Activated T-helper 1 cell treated with Interleukin-2 at 50 U/mL for 16 hours (primary cell): ENCODE results near the gene CKAP2.
"Not testable (repeated sequence)": the region's sequence is repeated elsewhere in the genome, so short reads cannot be mapped to it uniquely, and the experiment has no call there.

Experiments used
- DNase-seq: peaks from one replicate; pipeline ENCODE4 v3.0.0-alpha.2; 2020; ENCODE audit warnings: low read depth

CKAP2 gene, protein sequence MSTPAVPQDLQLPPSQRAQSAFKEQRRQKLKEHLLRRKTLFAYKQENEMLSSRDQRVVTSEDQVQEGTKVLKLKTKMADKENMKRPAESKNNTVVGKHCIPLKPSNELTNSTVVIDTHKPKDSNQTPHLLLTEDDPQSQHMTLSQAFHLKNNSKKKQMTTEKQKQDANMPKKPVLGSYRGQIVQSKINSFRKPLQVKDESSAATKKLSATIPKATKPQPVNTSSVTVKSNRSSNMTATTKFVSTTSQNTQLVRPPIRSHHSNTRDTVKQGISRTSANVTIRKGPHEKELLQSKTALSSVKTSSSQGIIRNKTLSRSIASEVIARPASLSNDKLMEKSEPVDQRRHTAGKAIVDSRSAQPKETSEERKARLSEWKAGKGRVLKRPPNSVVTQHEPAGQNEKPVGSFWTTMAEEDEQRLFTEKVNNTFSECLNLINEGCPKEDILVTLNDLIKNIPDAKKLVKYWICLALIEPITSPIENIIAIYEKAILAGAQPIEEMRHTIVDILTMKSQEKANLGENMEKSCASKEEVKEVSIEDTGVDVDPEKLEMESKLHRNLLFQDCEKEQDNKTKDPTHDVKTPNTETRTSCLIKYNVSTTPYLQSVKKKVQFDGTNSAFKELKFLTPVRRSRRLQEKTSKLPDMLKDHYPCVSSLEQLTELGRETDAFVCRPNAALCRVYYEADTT

DNA sequence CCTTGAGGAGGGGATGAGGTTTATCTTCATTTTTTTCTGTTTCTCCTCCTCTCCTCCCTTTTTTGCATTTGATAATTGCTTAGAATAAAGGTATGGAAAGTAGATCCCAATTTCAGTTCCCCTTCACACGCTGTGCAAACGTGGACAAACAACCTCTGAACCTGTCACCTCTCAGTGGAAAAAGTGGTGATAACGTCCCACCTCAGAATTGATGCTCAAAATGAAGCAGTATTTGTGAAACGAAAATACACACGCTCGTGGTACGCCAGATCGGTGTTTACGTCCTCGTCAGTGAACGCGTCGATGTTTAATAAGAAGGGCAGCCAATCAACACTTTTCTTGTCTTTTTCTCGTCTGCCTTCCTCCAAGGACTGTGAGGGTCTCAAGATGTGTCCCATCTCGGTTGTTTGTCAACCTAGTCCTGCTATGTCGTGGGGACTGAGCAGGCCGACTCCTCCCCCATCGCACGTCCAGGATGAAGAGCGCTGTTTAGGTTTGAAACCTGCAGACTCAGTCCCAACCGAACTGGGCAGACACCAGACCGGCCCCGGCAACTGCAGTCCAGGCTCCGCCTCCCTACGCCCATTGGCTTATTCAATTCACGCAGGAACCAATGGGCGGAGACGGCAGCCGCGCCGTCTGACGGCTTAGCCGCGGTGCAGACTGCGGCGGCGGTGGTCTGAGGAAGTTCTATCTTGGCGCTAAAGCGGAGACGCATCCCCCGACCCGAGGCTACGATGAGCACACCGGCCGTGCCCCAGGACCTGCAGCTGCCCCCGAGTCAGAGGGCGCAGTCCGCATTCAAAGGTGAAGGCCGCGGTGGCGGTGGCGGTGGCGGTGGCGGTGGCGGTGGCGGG lies at the start of gene CKAP2:
Gene CKAP2, plus strand, starts transcription at position 659 of the 857 bp plus-strand sequence. Its CDS starts 79 bp downstream, at position 738.
- DNase-seq, result peak; percentile 86

DNA sequence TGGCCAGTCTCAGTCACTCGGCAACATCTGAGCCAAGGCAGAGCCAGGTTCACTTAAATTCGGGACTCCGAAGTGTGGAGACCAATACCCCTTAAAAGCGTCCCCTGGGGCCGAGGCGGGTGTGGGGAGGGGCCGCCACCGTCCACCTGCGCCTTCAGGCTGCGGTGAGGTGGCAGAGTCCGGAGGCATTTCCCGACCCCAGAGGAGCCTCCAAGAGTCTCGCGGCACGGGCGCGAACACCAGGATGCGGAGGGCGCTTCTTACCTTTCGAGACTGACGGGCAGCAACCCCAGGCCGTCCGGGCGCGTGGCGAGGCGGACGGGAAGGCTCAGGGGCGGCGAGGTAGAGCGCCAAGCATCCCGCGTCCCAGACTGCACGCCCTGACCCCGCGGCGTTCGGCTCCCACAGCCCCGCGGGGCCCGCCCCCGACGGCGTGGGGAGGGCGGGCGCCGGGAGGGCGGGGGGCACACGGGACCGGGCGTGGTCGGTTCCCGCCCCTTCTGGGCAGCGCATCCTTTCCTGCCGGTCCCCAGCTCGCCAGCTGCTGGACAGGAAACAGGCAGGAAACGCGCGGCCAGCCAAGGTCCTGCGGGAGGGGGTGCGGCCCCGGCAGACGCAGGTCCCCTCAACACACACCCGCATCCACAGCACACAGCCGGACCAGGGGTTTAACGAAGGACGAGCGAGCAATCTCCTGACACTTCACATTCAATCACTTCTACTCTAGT lies 49.3 kb upstream of the CKAP2 start, which contains the start of gene THSD1:
Gene THSD1, minus strand, starts transcription at position 406 of the 728 bp plus-strand sequence. CDS start 3,572 bp downstream, outside the sequence.
- DNase-seq, result no peak

DNA sequence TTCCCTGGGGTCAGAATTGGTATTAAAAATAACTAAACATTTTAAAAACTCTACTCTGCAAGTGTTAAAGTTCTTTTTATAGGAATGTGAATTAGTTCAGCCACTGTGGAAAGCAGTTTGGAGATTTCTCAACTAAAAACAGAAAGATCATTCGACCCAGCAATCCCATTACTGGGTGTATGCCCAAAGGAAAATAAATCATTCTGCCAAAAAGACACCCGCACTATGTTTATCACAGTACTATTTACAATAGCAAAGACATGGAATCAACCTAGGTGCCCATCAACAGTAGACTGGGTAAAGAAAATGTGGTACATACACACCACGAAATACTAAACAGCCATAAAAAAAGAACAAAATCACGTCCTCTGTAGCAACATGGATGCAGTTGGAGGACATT lies 48.6 kb upstream of the CKAP2 start:
- DNase-seq, result no peak

DNA sequence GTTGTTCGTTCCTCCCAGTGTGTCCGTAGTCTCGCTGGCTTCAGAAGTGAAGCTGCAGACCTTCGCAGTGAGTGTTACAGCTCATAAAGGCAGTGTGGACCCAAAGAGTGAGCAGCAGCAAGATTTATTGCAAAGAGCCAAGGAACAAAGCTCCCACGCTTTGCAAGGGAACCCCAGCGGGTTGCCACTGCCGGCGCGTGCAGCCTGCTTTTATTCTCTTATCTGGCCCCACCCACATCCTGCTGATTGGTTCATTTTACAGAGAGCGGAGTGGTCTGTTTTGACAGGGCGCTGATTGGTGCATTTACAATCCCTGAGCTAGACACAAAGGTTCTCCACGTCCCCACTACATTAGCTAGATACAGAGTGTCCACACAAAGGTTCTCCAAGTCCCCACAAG lies 47.8 kb upstream of the CKAP2 start:
- DNase-seq, result not testable (repeated sequence)

DNA sequence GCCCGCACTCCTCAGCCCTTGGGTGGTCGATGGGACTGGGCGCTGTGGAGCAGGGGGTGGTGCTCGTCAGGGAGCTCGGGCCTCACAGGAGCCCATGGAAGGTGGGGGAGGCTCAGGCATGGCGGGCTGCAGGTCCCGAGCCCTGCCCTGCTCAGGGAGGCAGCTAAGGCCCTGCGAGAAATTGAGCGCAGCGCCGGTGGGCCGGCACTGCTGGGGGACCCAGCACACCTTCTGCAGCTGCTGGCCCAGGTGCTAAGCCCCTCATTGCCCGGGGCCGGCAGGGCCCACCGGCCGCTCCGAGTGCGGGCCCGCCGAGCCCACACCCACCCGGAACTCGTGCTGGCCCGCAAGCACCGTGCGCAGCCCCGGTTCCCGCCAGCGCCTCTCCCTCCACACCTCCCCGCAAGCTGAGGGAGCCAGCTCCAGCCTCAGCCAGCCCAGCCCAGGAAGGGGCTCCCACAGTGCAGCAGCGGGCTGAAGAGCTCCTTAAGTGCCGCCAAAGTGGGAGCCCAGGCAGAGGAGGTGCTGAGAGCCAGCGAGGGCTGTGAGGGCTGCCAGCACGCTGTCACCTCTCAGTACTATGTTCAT lies 47.1 kb upstream of the CKAP2 start:
- DNase-seq, result not testable (repeated sequence)

DNA sequence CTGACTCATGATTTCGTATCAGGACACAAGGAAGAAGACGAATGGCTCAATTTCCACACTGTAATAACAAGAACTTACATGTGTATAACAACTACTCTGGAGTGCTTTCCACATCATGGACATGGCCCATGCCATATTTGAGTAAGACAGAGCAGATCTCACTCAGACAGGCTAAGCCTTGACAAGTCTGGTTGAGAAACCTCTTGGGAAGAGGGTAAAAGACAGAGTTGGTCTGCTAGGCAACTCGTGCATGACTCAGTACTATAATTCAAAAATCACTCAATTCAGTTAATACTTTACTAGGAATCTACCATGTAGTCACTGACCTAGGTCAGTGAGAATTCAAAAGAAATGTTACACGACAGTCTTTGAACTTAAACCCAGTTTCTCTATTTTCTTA lies 43.6 kb upstream of the CKAP2 start:
- no peak for DNase-seq

DNA sequence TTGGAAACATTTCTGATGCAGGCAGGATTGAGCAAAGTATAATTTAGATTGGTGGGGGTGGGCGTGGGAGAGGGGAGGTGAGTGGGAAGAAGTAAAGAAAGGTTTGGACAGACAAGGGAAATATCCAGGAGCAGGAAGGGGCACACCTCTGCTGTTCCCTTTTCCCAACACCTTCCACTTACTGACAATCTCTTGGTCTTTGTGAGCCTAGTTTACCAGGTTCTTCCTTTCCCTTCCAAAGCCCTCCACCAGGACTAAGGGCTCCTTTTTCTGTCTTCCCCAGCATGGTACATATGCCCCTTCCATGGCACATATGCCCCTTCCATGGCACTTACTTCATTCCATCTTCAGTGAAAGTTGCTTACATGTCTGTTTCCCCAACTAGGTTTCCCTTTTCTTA lies 43.1 kb upstream of the CKAP2 start:
- no peak for DNase-seq

DNA sequence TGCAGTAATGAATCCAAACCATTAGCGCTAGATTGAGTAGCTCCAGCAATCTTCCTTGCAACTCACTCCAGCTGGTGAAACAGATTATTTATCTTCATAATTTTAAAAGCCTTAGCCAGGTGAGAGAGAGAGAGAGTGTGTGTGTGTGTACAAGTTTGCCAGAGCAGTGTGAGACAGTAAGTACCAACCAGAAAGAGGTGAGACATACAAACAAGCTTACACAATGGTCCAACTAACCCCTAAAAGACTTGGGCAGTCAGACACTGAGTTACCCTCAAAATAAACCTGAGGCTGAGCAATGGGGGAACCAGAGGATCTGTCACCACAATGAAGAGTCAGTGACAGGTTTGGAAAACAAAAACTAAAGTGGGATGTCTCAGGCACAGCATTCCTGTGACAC lies 41.2 kb upstream of the CKAP2 start:
- DNase-seq, result no peak

DNA sequence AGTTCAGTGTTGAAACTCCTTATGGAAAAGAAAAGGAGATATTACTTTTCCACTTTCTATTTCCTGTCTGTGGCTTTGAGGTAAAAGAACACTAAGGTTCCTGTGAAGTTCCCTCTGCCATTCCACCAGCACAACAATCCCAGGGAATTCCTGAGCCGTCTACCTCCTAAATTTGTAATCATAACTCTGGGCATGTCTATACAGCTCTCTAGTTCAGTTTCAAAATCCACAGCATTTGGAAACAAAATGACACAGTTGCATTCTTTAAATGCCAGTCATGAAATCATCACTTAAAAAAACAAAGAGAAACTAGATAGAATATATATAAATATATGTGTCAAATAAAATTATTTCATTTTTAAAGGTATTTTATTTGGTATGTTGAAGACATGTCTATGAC lies 40.3 kb upstream of the CKAP2 start:
- DNase-seq, result no peak

DNA sequence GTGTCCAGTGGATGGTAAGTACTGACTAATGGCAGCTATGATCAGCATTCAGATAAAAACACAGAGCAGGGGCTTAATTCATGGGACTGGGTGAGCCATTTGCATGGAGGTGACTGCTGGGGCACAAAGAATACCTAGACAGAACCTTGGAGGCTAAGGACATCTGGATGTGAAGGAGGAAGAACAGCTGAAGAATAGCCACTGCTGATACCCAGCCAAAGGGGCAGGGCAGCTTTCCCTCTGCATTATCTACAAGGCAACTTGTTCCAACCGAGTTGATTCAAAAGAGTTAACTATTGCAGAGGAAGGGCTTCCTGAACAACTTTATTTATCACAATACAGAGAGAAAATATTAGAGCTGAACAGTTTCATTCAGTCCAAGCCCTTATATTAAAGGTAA lies 36.2 kb upstream of the CKAP2 start:
- no peak for DNase-seq

DNA sequence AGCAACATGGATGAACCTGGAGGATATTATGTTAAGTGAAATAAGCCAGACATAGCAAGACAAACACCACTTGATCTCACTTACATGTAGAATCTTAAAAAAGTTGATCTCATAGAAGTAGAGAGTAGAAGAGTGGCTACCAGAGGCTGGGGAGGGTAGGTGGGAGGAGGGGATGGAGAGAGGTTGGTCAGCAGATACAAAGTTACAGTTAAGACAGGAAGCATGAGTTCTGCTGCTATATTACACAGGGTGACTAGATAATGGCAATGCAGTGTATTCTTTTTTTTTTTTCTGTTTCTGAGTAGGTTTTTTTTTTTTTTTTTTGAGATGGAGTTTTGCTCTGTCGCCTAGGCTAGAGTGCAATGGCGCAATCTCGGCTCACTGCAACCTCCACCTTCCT lies 34.1 kb upstream of the CKAP2 start:
- no peak for DNase-seq

DNA sequence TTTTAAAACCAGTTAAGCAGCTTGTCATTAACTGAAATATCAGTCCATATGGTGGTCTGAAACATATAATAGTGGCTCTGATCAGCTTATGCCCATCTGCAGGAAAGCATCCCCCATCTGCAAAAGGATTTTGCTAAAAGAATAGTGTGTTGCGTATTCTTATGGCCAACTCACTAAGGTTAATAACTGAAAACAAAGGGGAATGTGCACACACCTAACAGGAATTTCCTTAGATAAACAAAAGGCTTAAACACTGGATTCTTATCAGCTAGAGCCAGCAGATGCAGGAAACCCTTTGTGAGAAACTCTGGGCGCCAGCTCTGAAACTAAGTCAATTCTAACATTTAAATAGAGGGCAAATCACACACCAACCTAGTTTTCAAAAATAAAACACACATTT lies 27.0 kb upstream of the CKAP2 start:
- DNase-seq, result no peak

DNA sequence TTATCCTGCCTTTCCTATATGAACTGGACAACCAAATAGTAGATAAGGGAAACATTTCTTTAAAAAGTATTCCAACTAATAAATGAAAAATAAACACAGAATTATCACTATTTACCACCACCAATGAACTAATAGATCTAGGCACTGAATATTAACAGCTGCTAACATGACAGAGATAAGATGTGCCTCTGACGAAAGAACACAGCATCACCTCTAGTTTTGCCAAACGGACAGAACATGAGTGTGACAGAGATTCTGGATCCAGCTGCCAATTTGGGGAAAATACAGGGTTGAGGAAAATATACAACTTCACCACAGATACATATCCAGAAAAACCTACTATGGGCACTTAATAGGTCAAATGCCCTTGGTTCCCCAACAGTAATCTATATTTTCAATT lies 22.8 kb upstream of the CKAP2 start:
- no peak for DNase-seq

DNA sequence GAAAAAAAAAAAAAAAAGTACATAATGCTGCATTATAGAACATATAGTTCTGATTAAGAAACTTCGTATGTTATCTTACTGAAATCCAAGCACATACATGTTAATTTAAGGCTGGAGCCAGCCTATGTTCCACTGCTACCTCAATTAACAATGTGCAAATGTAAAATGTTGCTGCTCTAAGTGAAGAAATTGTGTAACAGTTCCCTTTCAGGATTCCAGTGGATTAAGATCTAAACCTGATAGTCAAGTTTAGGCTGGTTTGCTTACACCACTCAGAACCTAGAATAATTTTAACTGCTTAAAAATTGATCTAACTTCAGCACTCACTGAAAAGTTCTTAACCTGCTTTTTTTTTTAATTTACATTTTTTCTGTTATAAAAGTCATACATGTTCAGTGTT lies 9.0 kb upstream of the CKAP2 start:
- no peak for DNase-seq

DNA sequence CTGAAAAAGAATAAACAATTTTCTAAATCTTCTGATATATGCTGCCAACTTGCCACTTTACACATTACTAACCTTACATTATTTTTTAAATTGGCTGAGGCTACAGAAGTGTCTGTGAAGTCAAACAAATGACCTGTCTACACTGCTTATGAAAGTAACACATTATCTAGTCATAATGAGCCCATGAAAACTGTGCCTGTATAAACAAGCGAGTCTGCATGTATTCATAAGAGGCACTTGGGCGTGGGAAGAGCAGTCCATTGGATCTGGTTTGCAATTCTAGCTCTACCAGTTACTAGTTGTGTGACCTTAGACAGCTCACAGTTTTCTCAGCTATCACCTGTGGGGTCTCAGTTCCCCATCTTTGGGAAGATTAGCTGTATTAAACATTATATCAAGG lies 7.9 kb upstream of the CKAP2 start:
- no peak for DNase-seq

DNA sequence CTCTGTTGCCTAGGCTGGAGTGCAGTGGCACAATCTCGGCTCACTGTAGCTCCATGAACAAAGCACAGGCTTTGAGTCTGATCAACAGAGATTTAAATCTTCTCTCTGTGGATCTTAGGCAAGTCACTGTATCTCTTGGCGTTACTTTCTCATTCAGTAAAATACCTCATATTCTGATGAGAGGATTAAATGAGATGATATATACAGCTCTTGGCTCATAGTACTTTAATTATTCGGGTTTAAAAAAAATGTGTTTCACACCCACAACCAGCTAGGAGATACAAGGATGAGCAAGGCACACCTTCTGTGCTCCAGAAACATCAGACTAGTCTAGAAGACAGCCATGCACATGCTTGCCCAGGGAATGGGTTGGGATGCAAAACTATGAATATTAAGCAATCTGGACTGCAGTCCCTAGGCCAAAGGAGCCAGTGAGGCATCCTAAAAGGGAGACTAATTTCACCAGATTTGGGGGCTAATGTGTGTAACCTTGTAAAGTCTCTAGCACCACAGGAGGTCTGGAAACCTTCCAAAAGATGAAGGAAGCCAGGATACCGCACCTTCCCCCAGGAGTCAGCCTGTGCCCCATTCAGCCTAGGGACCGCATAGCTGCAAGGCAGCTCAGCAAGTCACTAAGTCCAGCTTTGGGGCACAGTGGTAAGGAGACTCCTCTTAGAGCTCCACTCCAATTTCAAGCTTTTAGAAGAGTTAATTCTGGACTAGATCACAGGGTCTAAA lies 7.3 kb upstream of the CKAP2 start:
- DNase-seq, result no peak

DNA sequence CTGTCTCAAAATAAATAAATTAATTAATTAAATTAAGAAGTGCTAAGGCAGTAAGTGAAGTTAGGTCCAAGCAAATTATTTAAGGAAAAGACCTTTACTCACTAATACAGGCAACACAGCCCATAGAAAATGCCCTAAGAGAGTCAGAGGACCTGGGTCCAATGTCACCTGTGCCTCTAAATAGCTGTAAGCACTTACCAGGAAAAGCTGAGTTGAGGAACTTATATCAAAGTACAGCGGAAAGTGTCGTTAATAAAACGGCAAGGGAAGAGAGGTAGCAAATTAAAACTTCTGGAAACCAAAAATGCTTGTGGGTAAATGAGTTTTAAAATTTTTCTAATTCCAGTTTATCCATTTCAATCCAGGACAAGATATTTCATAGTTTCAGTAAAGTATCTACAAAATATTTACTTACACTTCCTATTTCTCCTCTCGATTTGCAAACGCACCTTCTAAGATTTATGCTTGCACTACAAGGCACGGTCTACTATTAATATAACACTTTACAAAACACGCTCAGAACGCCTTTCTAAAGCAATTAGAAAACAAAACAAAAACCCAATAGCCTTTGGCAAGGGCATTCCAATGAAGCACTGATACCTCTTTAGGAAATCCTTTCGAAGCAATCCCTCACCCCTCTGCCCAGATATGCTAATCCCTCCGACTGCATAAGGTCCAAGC lies 5.8 kb upstream of the CKAP2 start:
- DNase-seq, result no peak

DNA sequence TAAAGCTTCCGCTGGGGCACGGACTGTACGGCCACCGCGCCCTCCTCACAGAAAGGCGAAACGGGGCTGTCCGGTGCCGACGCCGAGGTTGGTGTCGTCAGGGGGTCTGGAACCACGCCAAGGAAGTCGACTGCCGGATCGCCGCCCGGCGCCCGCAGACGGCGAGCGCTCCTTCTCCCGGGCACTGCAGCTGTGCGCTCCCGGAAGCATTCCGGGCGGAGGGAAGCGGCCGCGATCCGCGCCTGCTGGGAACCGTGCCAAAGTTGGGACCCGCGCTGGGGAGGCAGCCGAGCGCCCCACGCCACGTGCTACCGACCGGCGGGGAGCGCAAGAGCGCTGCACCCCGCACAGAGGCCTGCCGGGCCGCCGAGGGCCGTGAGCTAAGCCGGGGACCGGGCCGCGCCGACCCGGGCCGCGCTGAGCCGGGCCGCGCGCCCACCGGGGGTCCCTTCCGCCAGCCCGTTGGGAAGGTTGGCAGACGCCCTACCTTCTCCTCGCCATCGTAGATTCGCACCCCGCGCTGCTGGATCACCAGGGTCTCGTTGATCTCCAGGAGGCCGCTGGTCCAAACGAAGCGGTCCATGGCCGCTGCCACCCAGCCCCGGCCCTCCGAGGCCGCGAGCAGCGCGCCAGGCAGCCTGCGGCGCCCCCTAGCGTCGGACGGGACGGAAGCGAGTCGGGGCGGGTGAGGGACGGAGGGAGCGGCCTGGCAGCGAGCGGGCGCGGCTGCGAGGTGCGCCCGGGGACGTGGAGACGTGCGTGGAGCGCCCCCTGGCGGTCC lies 5.1 kb upstream of the CKAP2 start, which contains the start of gene VPS36:
Gene VPS36, minus strand, starts transcription at position 623 of the 781 bp plus-strand sequence. Its CDS starts 40 bp downstream, at position 583.
- peak; percentile 95 for DNase-seq

DNA sequence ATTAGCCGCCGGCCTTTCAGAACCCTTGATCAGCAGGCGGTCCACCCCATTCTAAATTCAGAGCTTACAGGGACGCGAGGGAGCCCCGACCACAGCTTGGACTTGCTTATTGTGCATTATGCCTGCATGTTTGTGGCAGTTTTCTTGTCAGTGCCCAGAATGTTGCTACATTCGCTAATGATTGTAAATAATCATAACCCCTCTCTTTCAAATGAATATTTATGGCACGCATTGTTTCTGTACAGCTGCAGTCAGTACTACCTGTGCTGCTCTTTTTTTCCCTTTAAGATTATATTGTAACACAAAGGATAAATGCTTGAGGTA lies 4.5 kb upstream of the CKAP2 start:
- no peak for DNase-seq
